ENCODE data around the gene PRKAR1B.

DNA sequence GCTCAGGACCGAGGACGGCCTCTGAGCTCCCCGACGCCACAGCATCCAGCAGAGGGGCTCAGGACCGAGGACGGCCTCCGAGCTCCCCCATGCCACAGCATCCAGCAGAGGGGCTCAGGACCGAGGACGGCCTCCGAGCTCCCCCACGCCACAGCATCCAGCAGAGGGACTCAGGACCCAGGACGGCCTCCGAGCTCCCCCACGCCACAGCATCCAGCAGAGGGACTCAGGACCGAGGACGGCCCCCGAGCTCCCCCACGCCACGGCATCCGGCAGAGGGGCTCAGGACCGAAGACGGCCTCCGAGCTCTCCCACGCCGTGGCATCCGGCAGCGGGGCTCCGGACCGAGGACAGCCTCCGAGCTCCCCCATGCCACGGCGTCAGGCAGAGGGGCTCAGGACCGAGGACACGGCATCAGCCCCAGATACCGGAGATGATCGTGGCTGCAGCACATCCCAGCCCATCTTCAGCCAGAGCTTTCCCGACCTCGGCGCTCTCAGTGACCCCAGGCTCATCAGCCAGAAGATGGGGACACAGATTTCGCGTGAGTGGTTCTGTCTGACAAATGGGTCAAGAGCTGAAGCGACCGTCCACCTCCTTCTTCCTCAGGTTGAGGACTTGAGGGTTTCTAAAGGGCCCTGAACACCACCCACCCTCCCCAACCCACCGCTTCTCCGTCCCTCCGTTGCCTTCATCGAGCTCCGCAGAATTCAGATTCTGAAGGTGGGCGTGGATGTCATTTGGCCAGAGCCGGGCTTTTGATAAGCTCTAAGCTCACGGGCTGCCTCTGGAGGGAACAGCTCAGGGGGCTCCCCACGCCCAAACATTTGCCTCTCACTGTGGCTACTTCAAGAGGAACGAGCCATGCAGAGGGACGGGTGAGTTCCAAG lies 56.3 kb downstream of the PRKAR1B start:
- TF ChIP-seq, protein P1, sequence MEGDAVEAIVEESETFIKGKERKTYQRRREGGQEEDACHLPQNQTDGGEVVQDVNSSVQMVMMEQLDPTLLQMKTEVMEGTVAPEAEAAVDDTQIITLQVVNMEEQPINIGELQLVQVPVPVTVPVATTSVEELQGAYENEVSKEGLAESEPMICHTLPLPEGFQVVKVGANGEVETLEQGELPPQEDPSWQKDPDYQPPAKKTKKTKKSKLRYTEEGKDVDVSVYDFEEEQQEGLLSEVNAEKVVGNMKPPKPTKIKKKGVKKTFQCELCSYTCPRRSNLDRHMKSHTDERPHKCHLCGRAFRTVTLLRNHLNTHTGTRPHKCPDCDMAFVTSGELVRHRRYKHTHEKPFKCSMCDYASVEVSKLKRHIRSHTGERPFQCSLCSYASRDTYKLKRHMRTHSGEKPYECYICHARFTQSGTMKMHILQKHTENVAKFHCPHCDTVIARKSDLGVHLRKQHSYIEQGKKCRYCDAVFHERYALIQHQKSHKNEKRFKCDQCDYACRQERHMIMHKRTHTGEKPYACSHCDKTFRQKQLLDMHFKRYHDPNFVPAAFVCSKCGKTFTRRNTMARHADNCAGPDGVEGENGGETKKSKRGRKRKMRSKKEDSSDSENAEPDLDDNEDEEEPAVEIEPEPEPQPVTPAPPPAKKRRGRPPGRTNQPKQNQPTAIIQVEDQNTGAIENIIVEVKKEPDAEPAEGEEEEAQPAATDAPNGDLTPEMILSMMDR (IDR thresholded peaks at IDR 0.05), result no peak
- no peak for TF ChIP-seq EZH2phosphoT487 (IDR thresholded peaks at IDR 0.05)
